H9 (cell line): ENCODE measurements around the gene WFIKKN2. TPM values are rescaled to one million over a fixed set of nuclear protein-coding genes. Genes with fewer than 3 reads are reported as not detected.

ENCODE experiments used
- DNase-seq: peaks from one replicate; pipeline ENCODE4 v3.0.0-alpha.2; 2017
- H2AFZ ChIP-seq: one replicate; pipeline ENCODE4 v1.6.1; 2013; ENCODE audit warnings: mild to moderate bottlenecking, low read length, control low read depth, moderate library complexity
- H2AK5ac ChIP-seq: 2 replicates; pipeline ENCODE4 v1.6.1; 2013; ENCODE audit warnings: low read length, control low read depth, mixed read lengths; ENCODE audit not compliant: insufficient read length
- H2BK120ac ChIP-seq: one replicate; pipeline ENCODE4 v1.6.1; 2013; ENCODE audit warnings: low read depth, mild to moderate bottlenecking, low read length, control low read depth, inconsistent platforms; ENCODE audit not compliant: poor library complexity, severe bottlenecking
- H2BK12ac ChIP-seq: 2 replicates; pipeline ENCODE4 v1.6.1; 2013; ENCODE audit warnings: low read length, control low read depth, mixed read lengths, low read depth; ENCODE audit not compliant: insufficient read length
- H2BK15ac ChIP-seq: 2 replicates; pipeline ENCODE4 v1.6.1; 2013; ENCODE audit warnings: low read depth, low read length, control low read depth
- H2BK20ac ChIP-seq: one replicate; pipeline ENCODE4 v1.6.1; 2013; ENCODE audit warnings: low read depth, mild to moderate bottlenecking, low read length, control low read depth, inconsistent platforms; ENCODE audit not compliant: poor library complexity, severe bottlenecking
- H2BK5ac ChIP-seq: 2 replicates; pipeline ENCODE4 v1.6.1; 2013; ENCODE audit warnings: low read length, control low read depth, mixed read lengths; ENCODE audit not compliant: insufficient read length
- H3K14ac ChIP-seq: 2 replicates; pipeline ENCODE4 v1.6.1; 2013; ENCODE audit warnings: low read length, control low read depth; ENCODE audit not compliant: insufficient read depth
- H3K18ac ChIP-seq: 2 replicates; pipeline ENCODE4 v1.6.1; 2013; ENCODE audit warnings: low read depth, mild to moderate bottlenecking, mixed read lengths, low read length, control low read depth; ENCODE audit not compliant: insufficient read length
- H3K23ac ChIP-seq: 2 replicates; pipeline ENCODE4 v1.6.1; 2013; ENCODE audit warnings: low read length, control low read depth, mixed read lengths, low read depth; ENCODE audit not compliant: insufficient read length
- H3K23me2 ChIP-seq: 2 replicates; pipeline ENCODE4 v1.6.1; 2013; ENCODE audit warnings: low read depth, mild to moderate bottlenecking, mixed read lengths, low read length, control low read depth; ENCODE audit not compliant: insufficient read length, poor library complexity, severe bottlenecking
- H3K27ac ChIP-seq: 2 replicates; pipeline ENCODE4 v1.5.1; 2013; ENCODE audit warnings: low read length, control low read depth, mixed read lengths, low read depth; ENCODE audit not compliant: insufficient read length
- H3K27me3 ChIP-seq: 2 replicates; pipeline ENCODE4 v1.6.1; 2013; ENCODE audit warnings: low read length, control low read depth, inconsistent platforms; ENCODE audit not compliant: insufficient read depth
- H3K4ac ChIP-seq: 2 replicates; pipeline ENCODE4 v1.6.1; 2013; ENCODE audit warnings: low read depth, mild to moderate bottlenecking, control low read depth, inconsistent platforms, low read length, moderate library complexity
- H3K4me1 ChIP-seq: 2 replicates; pipeline ENCODE4 v1.6.1; 2013; ENCODE audit warnings: low read length, control low read depth, inconsistent platforms; ENCODE audit not compliant: insufficient read depth
- H3K4me2 ChIP-seq: 2 replicates; pipeline ENCODE4 v1.6.1; 2013; ENCODE audit warnings: low read length, control low read depth, mixed read lengths; ENCODE audit not compliant: insufficient read length, insufficient read depth
- H3K56ac ChIP-seq: 2 replicates; pipeline ENCODE4 v1.6.1; 2013; ENCODE audit warnings: low read depth, mild to moderate bottlenecking, mixed read lengths, low read length, control low read depth; ENCODE audit not compliant: insufficient read length
- H3K79me1 ChIP-seq: 2 replicates; pipeline ENCODE4 v1.6.1; 2013; ENCODE audit warnings: low read depth, mild to moderate bottlenecking, moderate library complexity, low read length, control low read depth, inconsistent platforms; ENCODE audit not compliant: insufficient read depth, poor library complexity, severe bottlenecking
- H3K79me2 ChIP-seq: 2 replicates; pipeline ENCODE4 v1.6.1; 2013; ENCODE audit warnings: low read length, control low read depth, inconsistent platforms; ENCODE audit not compliant: insufficient read depth
- H3K9ac ChIP-seq: 2 replicates; pipeline ENCODE4 v1.6.1; 2013; ENCODE audit warnings: low read length, control low read depth, mixed read lengths; ENCODE audit not compliant: insufficient read length; ENCODE audit errors: extremely low read depth
- H3K9me3 ChIP-seq: one replicate; pipeline ENCODE4 v1.6.1; 2013; ENCODE audit warnings: low read depth, low read length, inconsistent platforms; ENCODE audit not compliant: control insufficient read depth
- H3T11ph ChIP-seq: one replicate; pipeline ENCODE4 v1.6.1; 2013; ENCODE audit warnings: mild to moderate bottlenecking, low read length, control low read depth, inconsistent platforms
- H4K20me1 ChIP-seq: one replicate; pipeline ENCODE4 v1.6.1; 2013; ENCODE audit not compliant: control insufficient read depth, insufficient read length, insufficient read depth
- H4K5ac ChIP-seq: 2 replicates; pipeline ENCODE4 v1.6.1; 2013; ENCODE audit warnings: low read depth, mild to moderate bottlenecking, mixed read lengths, low read length, control low read depth; ENCODE audit not compliant: insufficient read length
- H4K8ac ChIP-seq: replicated peaks from 2 replicates; pipeline ENCODE4 v1.6.1; 2013; ENCODE audit warnings: low read length, control low read depth, mixed read lengths, low read depth; ENCODE audit not compliant: insufficient read length
- H4K91ac ChIP-seq: 2 replicates; pipeline ENCODE4 v1.6.1; 2013; ENCODE audit warnings: low read depth, mild to moderate bottlenecking, moderate library complexity, mixed read lengths, low read length, control low read depth; ENCODE audit not compliant: insufficient read length
- H3K27ac Mint-ChIP-seq, 3 experiments: 2 replicates in 2 of 3; 3 replicates in 1 of 3; pipeline ENCODE4 v1.8.0; 2020 to 2021; ENCODE audit warnings: mixed read lengths in 3 of 3, mild to moderate bottlenecking in 1 of 3, moderate library complexity in 1 of 3
- H3K27me3 Mint-ChIP-seq: 2 replicates; pipeline ENCODE4 v1.8.0; 2021; ENCODE audit warnings: low read depth, mild to moderate bottlenecking, moderate library complexity, mixed read lengths
- H3K36me3 Mint-ChIP-seq, 3 experiments: 2 replicates in 2 of 3; 3 replicates in 1 of 3; pipeline ENCODE4 v1.8.0; 2020 to 2021; ENCODE audit warnings: low read depth in 3 of 3, mixed read lengths in 3 of 3; ENCODE audit not compliant: insufficient read depth in 1 of 3
- H3K4me1 Mint-ChIP-seq, 2 experiments: 2 replicates each; pipeline ENCODE4 v1.8.0; 2020; ENCODE audit warnings: mixed read lengths in 2 of 2
- H3K4me3 Mint-ChIP-seq, 2 experiments: 2 replicates in 1 of 2; 3 replicates in 1 of 2; pipeline ENCODE4 v1.8.0; 2020 to 2021; ENCODE audit warnings: mild to moderate bottlenecking in 2 of 2, mixed read lengths in 2 of 2, moderate library complexity in 1 of 2
- H3K9me3 Mint-ChIP-seq, 2 experiments: 2 replicates in 1 of 2; 3 replicates in 1 of 2; pipeline ENCODE4 v1.8.0; 2020; ENCODE audit warnings: mild to moderate bottlenecking in 2 of 2, mixed read lengths in 2 of 2, moderate library complexity in 1 of 2
- WGBS: extraction: QIAGEN DNeasy Blood & Tissue Kit; methylation state at CpG from one replicate; pipeline ENCODE4 v1.1.7; 2013; ENCODE audit warnings: missing lambda C conversion rate, low lambda C conversion rate, mixed read lengths; ENCODE audit not compliant: insufficient read length; ENCODE audit errors: extremely low coverage; 5-methylcytosine and 5-hydroxymethylcytosine counted together
- total RNA-seq: library from RNA; stranded (reverse); gene quantifications from 2 replicates; pipeline ENCODE4 v1.2.1, GENCODE V29; 2021
- TF ChIP-seq, protein P1 (sequence below): fragments of 200-600 bp; sonication (generic); conservative IDR thresholded peaks from 3 replicates; pipeline ENCODE4 v1.8.0; 2021; ENCODE audit warnings: antibody characterized with exemption, mild to moderate bottlenecking

The WFIKKN2 gene
- total RNA-seq, 1 experiment from 2014 or later: 1.1 TPM

DNA sequence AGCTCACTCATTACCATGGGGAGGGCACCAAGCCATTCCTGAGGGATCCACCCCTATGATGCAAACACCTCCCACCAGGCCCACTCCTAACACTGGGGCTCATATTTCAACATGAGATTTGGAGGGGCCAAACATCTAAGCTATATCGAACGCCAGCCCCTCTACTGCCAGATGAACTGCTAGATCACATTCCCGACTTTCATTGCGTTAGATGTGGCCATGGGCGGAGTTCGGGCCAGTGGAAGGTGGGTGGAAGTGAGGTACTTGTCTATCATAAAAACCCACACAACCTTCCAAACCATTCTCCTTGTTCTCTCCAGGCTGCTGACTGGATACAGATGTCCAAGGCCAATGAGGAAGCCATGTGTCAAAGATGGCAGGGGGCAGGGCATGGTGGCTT, 41.0 kb upstream of the WFIKKN2 start:
- Mint-ChIP-seq H3K4me1 (peaks cover 21 to 29% of the 10 kb centered on the region in 2 experiments), H3K9me3 (no peaks in the 10 kb centered on the region; a peak in 1 of 5 replicates), H3K27me3 (no peaks in the 10 kb centered on the region), H3K27ac (peak overlapping the region in 1 of 3 experiments; percentile 54; a peak in 1 of 7 replicates), H3K4me3 (no peak overlapping the region), H3K36me3 (no peaks in the 10 kb centered on the region; a peak in 1 of 7 replicates)
- H2BK12ac ChIP-seq: no peak overlapping the region
- no peak overlapping the region for H3K27ac ChIP-seq
- no peak overlapping the region for H3K23ac ChIP-seq
- H3T11ph ChIP-seq: no peak overlapping the region
- no peaks in the 10 kb centered on the region for H3K79me1 ChIP-seq
- H2BK15ac ChIP-seq: no peak overlapping the region
- no peak overlapping the region for H2AK5ac ChIP-seq
- no peak overlapping the region for H4K5ac ChIP-seq
- no peak overlapping the region for H3K9ac ChIP-seq
- H3K14ac ChIP-seq: no peak overlapping the region
- no peaks in the 10 kb centered on the region for H4K20me1 ChIP-seq
- H3K4ac ChIP-seq: no peak overlapping the region
- TF ChIP-seq, protein P1, sequence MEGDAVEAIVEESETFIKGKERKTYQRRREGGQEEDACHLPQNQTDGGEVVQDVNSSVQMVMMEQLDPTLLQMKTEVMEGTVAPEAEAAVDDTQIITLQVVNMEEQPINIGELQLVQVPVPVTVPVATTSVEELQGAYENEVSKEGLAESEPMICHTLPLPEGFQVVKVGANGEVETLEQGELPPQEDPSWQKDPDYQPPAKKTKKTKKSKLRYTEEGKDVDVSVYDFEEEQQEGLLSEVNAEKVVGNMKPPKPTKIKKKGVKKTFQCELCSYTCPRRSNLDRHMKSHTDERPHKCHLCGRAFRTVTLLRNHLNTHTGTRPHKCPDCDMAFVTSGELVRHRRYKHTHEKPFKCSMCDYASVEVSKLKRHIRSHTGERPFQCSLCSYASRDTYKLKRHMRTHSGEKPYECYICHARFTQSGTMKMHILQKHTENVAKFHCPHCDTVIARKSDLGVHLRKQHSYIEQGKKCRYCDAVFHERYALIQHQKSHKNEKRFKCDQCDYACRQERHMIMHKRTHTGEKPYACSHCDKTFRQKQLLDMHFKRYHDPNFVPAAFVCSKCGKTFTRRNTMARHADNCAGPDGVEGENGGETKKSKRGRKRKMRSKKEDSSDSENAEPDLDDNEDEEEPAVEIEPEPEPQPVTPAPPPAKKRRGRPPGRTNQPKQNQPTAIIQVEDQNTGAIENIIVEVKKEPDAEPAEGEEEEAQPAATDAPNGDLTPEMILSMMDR: no peak
- no peak overlapping the region for H2BK5ac ChIP-seq
- no peaks in the 10 kb centered on the region for H3K9me3 ChIP-seq
- WGBS: no CpG with 5 or more reads among the region's 6 CpGs
- no peak for DNase-seq
- no peak overlapping the region for H2BK120ac ChIP-seq
- H3K18ac ChIP-seq: no peak overlapping the region
- H3K79me2 ChIP-seq: no peaks in the 10 kb centered on the region
- no peak overlapping the region for H3K56ac ChIP-seq
- no peaks in the 10 kb centered on the region for H3K27me3 ChIP-seq
- no peak overlapping the region for H4K91ac ChIP-seq
- 0 out of 2 replicates have a peak, but pooled peaks cover 4% of the 10 kb centered on the region for H3K4me1 ChIP-seq
- H3K23me2 ChIP-seq: no peaks in the 10 kb centered on the region
- no peak overlapping the region for H4K8ac ChIP-seq
- H3K4me2 ChIP-seq: no peak overlapping the region
- no peak overlapping the region for H2AFZ ChIP-seq
- H2BK20ac ChIP-seq: no peak overlapping the region
